ENCODE results near the gene XXYLT1. TPM values are rescaled to one million over a fixed set of nuclear protein-coding genes. Genes with fewer than 3 reads are reported as not detected.
"Not testable (repeated sequence)": the region's sequence is repeated elsewhere in the genome, so short reads cannot be mapped to it uniquely, and the experiment has no call there.

The XXYLT1 gene
- total RNA-seq, 1 experiment from 2014 or later, result 23.4 TPM

DNA sequence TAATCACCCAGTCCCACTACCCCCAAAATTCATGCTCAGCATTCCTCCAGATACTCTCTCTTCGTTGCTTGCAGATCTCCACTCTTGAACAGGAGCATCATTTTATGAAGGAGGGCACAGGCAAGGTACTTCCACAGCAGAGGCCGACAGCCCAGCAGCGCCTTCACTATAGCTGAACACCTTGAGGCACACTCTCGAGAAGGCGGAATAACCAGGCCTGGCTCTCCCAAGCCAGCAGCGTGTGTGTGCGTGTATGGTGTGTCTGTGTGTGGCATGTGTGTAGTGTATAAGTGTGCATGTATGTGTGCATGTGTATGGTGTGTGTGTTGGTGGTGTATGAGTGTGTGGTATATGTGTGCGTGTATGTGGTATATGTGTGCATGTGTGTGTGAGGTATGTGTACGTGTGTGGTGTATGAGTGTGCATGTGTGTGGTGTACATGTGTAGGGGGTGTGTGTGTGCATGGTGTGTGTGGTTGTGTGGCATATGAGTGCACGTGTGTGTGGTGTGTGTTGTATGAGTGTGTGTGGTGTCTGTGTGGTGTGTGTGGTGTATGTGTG is 161.8 kb downstream of the XXYLT1 start:
- Mint-ChIP-seq H3K9me3 (no peaks in the 10 kb centered on the region), H3K4me1 (peaks cover 24% of the 10 kb centered on the region), H3K27ac (no peak overlapping the region), H3K4me3 (no peak overlapping the region), H3K36me3 (no peaks in the 10 kb centered on the region), H3K27me3 (ENCODE audit: low read depth) (no peaks in the 10 kb centered on the region)
- DNase-seq (ENCODE audit: low spot score), result no peak
- TF ChIP-seq, protein P1, sequence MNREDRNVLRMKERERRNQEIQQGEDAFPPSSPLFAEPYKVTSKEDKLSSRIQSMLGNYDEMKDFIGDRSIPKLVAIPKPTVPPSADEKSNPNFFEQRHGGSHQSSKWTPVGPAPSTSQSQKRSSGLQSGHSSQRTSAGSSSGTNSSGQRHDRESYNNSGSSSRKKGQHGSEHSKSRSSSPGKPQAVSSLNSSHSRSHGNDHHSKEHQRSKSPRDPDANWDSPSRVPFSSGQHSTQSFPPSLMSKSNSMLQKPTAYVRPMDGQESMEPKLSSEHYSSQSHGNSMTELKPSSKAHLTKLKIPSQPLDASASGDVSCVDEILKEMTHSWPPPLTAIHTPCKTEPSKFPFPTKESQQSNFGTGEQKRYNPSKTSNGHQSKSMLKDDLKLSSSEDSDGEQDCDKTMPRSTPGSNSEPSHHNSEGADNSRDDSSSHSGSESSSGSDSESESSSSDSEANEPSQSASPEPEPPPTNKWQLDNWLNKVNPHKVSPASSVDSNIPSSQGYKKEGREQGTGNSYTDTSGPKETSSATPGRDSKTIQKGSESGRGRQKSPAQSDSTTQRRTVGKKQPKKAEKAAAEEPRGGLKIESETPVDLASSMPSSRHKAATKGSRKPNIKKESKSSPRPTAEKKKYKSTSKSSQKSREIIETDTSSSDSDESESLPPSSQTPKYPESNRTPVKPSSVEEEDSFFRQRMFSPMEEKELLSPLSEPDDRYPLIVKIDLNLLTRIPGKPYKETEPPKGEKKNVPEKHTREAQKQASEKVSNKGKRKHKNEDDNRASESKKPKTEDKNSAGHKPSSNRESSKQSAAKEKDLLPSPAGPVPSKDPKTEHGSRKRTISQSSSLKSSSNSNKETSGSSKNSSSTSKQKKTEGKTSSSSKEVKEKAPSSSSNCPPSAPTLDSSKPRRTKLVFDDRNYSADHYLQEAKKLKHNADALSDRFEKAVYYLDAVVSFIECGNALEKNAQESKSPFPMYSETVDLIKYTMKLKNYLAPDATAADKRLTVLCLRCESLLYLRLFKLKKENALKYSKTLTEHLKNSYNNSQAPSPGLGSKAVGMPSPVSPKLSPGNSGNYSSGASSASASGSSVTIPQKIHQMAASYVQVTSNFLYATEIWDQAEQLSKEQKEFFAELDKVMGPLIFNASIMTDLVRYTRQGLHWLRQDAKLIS (CRISPR knock-in tag; IDR thresholded peaks at IDR 0.05; ENCODE audit: borderline replicate concordance), result no peak
- TF ChIP-seq, protein P2, sequence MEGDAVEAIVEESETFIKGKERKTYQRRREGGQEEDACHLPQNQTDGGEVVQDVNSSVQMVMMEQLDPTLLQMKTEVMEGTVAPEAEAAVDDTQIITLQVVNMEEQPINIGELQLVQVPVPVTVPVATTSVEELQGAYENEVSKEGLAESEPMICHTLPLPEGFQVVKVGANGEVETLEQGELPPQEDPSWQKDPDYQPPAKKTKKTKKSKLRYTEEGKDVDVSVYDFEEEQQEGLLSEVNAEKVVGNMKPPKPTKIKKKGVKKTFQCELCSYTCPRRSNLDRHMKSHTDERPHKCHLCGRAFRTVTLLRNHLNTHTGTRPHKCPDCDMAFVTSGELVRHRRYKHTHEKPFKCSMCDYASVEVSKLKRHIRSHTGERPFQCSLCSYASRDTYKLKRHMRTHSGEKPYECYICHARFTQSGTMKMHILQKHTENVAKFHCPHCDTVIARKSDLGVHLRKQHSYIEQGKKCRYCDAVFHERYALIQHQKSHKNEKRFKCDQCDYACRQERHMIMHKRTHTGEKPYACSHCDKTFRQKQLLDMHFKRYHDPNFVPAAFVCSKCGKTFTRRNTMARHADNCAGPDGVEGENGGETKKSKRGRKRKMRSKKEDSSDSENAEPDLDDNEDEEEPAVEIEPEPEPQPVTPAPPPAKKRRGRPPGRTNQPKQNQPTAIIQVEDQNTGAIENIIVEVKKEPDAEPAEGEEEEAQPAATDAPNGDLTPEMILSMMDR (IDR thresholded peaks at IDR 0.05), result no peak
- ChIA-PET POLR2A (no interaction called here), CTCF (no interaction called here)
- no peak for ATAC-seq

DNA sequence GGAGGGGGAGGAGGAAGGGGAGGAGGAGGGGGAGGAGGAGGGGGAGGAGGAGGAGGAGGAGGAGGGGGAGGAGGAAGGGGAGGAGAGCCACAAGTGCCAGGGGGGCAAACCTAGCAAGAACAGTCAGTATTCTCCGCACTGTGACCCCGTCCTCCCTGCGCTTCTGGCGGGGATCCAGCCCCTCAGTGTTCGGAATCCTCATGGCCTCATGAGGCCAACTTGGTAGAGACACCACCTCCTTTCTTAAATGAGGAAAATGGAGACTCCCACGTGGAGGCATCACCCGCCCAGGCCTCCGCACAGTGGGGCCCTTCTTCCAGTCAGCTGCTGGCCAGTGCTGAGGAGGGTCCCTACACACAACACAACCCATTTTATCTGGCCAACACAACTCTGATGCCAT is 163.4 kb downstream of the XXYLT1 start:
- CTCF ChIA-PET, result interaction anchor here (0.8 to 1.8 kb wide), 12 partner anchors 11 to 436 kb away, joined by 3 to 20 read pairs (median 5); partner anchors contain the start of gene LSG1
- H3K27me3 Mint-ChIP-seq (ENCODE audit: low read depth), result no peaks in the 10 kb centered on the region
- no peak overlapping the region for H3K4me3 Mint-ChIP-seq
- no peak for TF ChIP-seq ZSCAN18 (CRISPR knock-in tag; IDR thresholded peaks at IDR 0.05)
- TF ChIP-seq TEAD1 (CRISPR knock-in tag; IDR thresholded peaks at IDR 0.05), result no peak
- TF ChIP-seq FOXJ3 (CRISPR knock-in tag; IDR thresholded peaks at IDR 0.05; ENCODE audit: borderline replicate concordance), result no peak
- no peak for TF ChIP-seq JUN (CRISPR knock-in tag; IDR thresholded peaks at IDR 0.05)
- TF ChIP-seq ZNF396 (CRISPR knock-in tag; IDR thresholded peaks at IDR 0.05; ENCODE audit: borderline replicate concordance), result no peak
- TF ChIP-seq SOX15 (CRISPR knock-in tag; IDR thresholded peaks at IDR 0.05), result no peak
- no peak for TF ChIP-seq TEAD4 (CRISPR knock-in tag; IDR thresholded peaks at IDR 0.05)
- TF ChIP-seq, protein P3, sequence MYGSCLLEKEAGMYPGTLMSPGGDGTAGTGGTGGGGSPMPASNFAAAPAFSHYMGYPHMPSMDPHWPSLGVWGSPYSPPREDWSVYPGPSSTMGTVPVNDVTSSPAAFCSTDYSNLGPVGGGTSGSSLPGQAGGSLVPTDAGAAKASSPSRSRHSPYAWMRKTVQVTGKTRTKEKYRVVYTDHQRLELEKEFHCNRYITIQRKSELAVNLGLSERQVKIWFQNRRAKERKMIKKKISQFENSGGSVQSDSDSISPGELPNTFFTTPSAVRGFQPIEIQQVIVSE (CRISPR knock-in tag; IDR thresholded peaks at IDR 0.05; ENCODE audit: borderline replicate concordance), result no peak
- TF ChIP-seq IRF1 (CRISPR knock-in tag; IDR thresholded peaks at IDR 0.05), result no peak
- TF ChIP-seq GABPB1 (CRISPR knock-in tag; IDR thresholded peaks at IDR 0.05), result no peak
- POLR2A ChIA-PET, result no interaction called here
- DNase-seq (ENCODE audit: low spot score) (no peak), ATAC-seq (no peak)
- no peaks in the 10 kb centered on the region for H3K9me3 Mint-ChIP-seq
- H3K36me3 Mint-ChIP-seq, result no peaks in the 10 kb centered on the region
- no peak overlapping the region for H3K27ac Mint-ChIP-seq
- H3K4me1 Mint-ChIP-seq, result peaks cover 30% of the 10 kb centered on the region

- DNase-seq (ENCODE audit: low spot score); H3K4me3 Mint-ChIP-seq; H3K9me3 Mint-ChIP-seq; ATAC-seq; POLR2A ChIA-PET; H3K36me3 Mint-ChIP-seq; H3K27ac Mint-ChIP-seq; H3K27me3 Mint-ChIP-seq (ENCODE audit: low read depth): not testable (repeated sequence)
- CTCF ChIA-PET, result interaction anchor here (0.6 to 3.8 kb wide), 51 partner anchors 9 to 473 kb away, joined by 3 to 38 read pairs (median 4); partner anchors contain the start of genes LSG1 and TMEM44
- peaks cover 30% of the 10 kb centered on the region for H3K4me1 Mint-ChIP-seq
These were observed 163.9 kb downstream of the XXYLT1 start for GRCh38 chr3:195107031-195107430.

Measured in WTC11 (cell line).